ENCODE measurements around the gene FARP2.
"Not testable (repeated sequence)": the region's sequence is repeated elsewhere in the genome, so short reads cannot be mapped to it uniquely, and the experiment has no call there.

The FARP2 gene

GRCh38 chr2:241391892-241392665 lies 36.0 kb downstream of the FARP2 start:
- DNase-seq (ENCODE audit: low read depth), result peak; percentile 34

GRCh38 chr2:241392753-241393152 lies 36.7 kb downstream of the FARP2 start:
- DNase-seq (ENCODE audit: low read depth), result not testable (repeated sequence)
- peaks cover 11% of the 10 kb centered on the region for H3K36me3 ChIP-seq (ENCODE audit: control insufficient read depth, insufficient read depth, low read length, severe bottlenecking)

More at GRCh38 chr2:241391892-241392665, 36.0 kb downstream of the FARP2 start:
- no peaks in the 10 kb centered on the region for H3K9me3 ChIP-seq (ENCODE audit: control insufficient read depth, low read length)
- no peaks in the 10 kb centered on the region for H3K4me1 ChIP-seq (ENCODE audit: control insufficient read depth, insufficient read depth, low read length)
- H3K36me3 ChIP-seq (ENCODE audit: control insufficient read depth, insufficient read depth, low read length, severe bottlenecking), result peaks cover 11% of the 10 kb centered on the region
- H3K27me3 ChIP-seq (replicated peaks; ENCODE audit: control insufficient read depth, insufficient read depth, low read length), result no peaks in the 10 kb centered on the region
- H3K9ac ChIP-seq (ENCODE audit: low read length), result no peak overlapping the region
- no peak overlapping the region for H3K4me3 ChIP-seq (ENCODE audit: low read length)

GRCh38 chr2:241393524-241394196 lies 37.6 kb downstream of the FARP2 start:
- no peak for DNase-seq (ENCODE audit: low read depth)
- Histone ChIP-seq H3K4me3 (ENCODE audit: low read length) (no peak overlapping the region), H3K9ac (ENCODE audit: low read length) (no peak overlapping the region), H3K4me1 (ENCODE audit: control insufficient read depth, insufficient read depth, low read length) (no peaks in the 10 kb centered on the region), H3K9me3 (ENCODE audit: control insufficient read depth, low read length) (no peaks in the 10 kb centered on the region), H3K36me3 (ENCODE audit: control insufficient read depth, insufficient read depth, low read length, severe bottlenecking) (peaks cover 11% of the 10 kb centered on the region), H3K27me3 (replicated peaks; ENCODE audit: control insufficient read depth, insufficient read depth, low read length) (no peaks in the 10 kb centered on the region)

More at GRCh38 chr2:241392753-241393152, 36.7 kb downstream of the FARP2 start:
- H3K27me3 ChIP-seq (replicated peaks; ENCODE audit: control insufficient read depth, insufficient read depth, low read length); H3K4me3 ChIP-seq (ENCODE audit: low read length); H3K4me1 ChIP-seq (ENCODE audit: control insufficient read depth, insufficient read depth, low read length); H3K9ac ChIP-seq (ENCODE audit: low read length); H3K9me3 ChIP-seq (ENCODE audit: control insufficient read depth, low read length): not testable (repeated sequence)

GRCh38 chr2:241396809-241397208 lies 40.7 kb downstream of the FARP2 start:
- H3K4me3 ChIP-seq (ENCODE audit: low read length); H3K27me3 ChIP-seq (replicated peaks; ENCODE audit: control insufficient read depth, insufficient read depth, low read length); H3K9me3 ChIP-seq (ENCODE audit: control insufficient read depth, low read length); H3K4me1 ChIP-seq (ENCODE audit: control insufficient read depth, insufficient read depth, low read length); H3K9ac ChIP-seq (ENCODE audit: low read length); DNase-seq (ENCODE audit: low read depth): not testable (repeated sequence)
- H3K36me3 ChIP-seq (ENCODE audit: control insufficient read depth, insufficient read depth, low read length, severe bottlenecking), result peaks cover 11% of the 10 kb centered on the region

GRCh38 chr2:241399941-241400922 lies 44.1 kb downstream of the FARP2 start:
- DNase-seq (ENCODE audit: low read depth), result no peak
- Histone ChIP-seq H3K4me1 (ENCODE audit: control insufficient read depth, insufficient read depth, low read length) (no peaks in the 10 kb centered on the region), H3K4me3 (ENCODE audit: low read length) (no peak overlapping the region), H3K9me3 (ENCODE audit: control insufficient read depth, low read length) (no peaks in the 10 kb centered on the region), H3K36me3 (ENCODE audit: control insufficient read depth, insufficient read depth, low read length, severe bottlenecking) (peaks cover 9% of the 10 kb centered on the region), H3K27me3 (replicated peaks; ENCODE audit: control insufficient read depth, insufficient read depth, low read length) (no peaks in the 10 kb centered on the region), H3K9ac (ENCODE audit: low read length) (no peak overlapping the region)

GRCh38 chr2:241408849-241409248 lies 52.8 kb downstream of the FARP2 start:
- H3K9ac ChIP-seq (ENCODE audit: low read length), result no peak overlapping the region
- peaks cover 25% of the 10 kb centered on the region for H3K4me1 ChIP-seq (ENCODE audit: control insufficient read depth, insufficient read depth, low read length)
- peaks cover 34% of the 10 kb centered on the region for H3K36me3 ChIP-seq (ENCODE audit: control insufficient read depth, insufficient read depth, low read length, severe bottlenecking)
- no peaks in the 10 kb centered on the region for H3K27me3 ChIP-seq (replicated peaks; ENCODE audit: control insufficient read depth, insufficient read depth, low read length)
- H3K4me3 ChIP-seq (ENCODE audit: low read length), result no peak overlapping the region
- no peaks in the 10 kb centered on the region for H3K9me3 ChIP-seq (ENCODE audit: control insufficient read depth, low read length)
- DNase-seq (ENCODE audit: low read depth), result no peak

- no peak overlapping the region for H3K4me3 ChIP-seq (ENCODE audit: low read length)
- no peaks in the 10 kb centered on the region for H3K9me3 ChIP-seq (ENCODE audit: control insufficient read depth, low read length)
- H3K4me1 ChIP-seq (ENCODE audit: control insufficient read depth, insufficient read depth, low read length), result peaks cover 25% of the 10 kb centered on the region
- no peak for DNase-seq (ENCODE audit: low read depth)
- no peaks in the 10 kb centered on the region for H3K27me3 ChIP-seq (replicated peaks; ENCODE audit: control insufficient read depth, insufficient read depth, low read length)
- H3K9ac ChIP-seq (ENCODE audit: low read length), result no peak overlapping the region
- peaks cover 51% of the 10 kb centered on the region for H3K36me3 ChIP-seq (ENCODE audit: control insufficient read depth, insufficient read depth, low read length, severe bottlenecking)
These were observed 54.7 kb downstream of the FARP2 start for GRCh38 chr2:241410739-241411176.

- H3K36me3 ChIP-seq (ENCODE audit: control insufficient read depth, insufficient read depth, low read length, severe bottlenecking), result peaks cover 61% of the 10 kb centered on the region
- H3K27me3 ChIP-seq (replicated peaks; ENCODE audit: control insufficient read depth, insufficient read depth, low read length), result no peaks in the 10 kb centered on the region
- peak overlapping the region; percentile 8 for H3K4me3 ChIP-seq (ENCODE audit: low read length)
- H3K9me3 ChIP-seq (ENCODE audit: control insufficient read depth, low read length), result no peaks in the 10 kb centered on the region
- peak; percentile 69 for DNase-seq (ENCODE audit: low read depth)
- H3K4me1 ChIP-seq (ENCODE audit: control insufficient read depth, insufficient read depth, low read length), result peaks cover 25% of the 10 kb centered on the region
- no peak overlapping the region for H3K9ac ChIP-seq (ENCODE audit: low read length)
These were observed 56.1 kb downstream of the FARP2 start for GRCh38 chr2:241412144-241412543.

GRCh38 chr2:241413501-241413900 lies 57.4 kb downstream of the FARP2 start:
- not testable (repeated sequence) for H3K4me3 ChIP-seq (ENCODE audit: low read length); H3K27me3 ChIP-seq (replicated peaks; ENCODE audit: control insufficient read depth, insufficient read depth, low read length); DNase-seq (ENCODE audit: low read depth); H3K9me3 ChIP-seq (ENCODE audit: control insufficient read depth, low read length); H3K9ac ChIP-seq (ENCODE audit: low read length)
- H3K36me3 ChIP-seq (ENCODE audit: control insufficient read depth, insufficient read depth, low read length, severe bottlenecking), result peaks cover 63% of the 10 kb centered on the region
- H3K4me1 ChIP-seq (ENCODE audit: control insufficient read depth, insufficient read depth, low read length), result peaks cover 25% of the 10 kb centered on the region

- no peak for DNase-seq (ENCODE audit: low read depth)
- peaks cover 68% of the 10 kb centered on the region for H3K36me3 ChIP-seq (ENCODE audit: control insufficient read depth, insufficient read depth, low read length, severe bottlenecking)
These were observed 58.0 kb downstream of the FARP2 start for GRCh38 chr2:241413929-241414580.

More at GRCh38 chr2:241413929-241414580, 58.0 kb downstream of the FARP2 start:
- no peak overlapping the region for H3K4me3 ChIP-seq (ENCODE audit: low read length)
- H3K4me1 ChIP-seq (ENCODE audit: control insufficient read depth, insufficient read depth, low read length), result peaks cover 25% of the 10 kb centered on the region
- no peaks in the 10 kb centered on the region for H3K9me3 ChIP-seq (ENCODE audit: control insufficient read depth, low read length)
- no peaks in the 10 kb centered on the region for H3K27me3 ChIP-seq (replicated peaks; ENCODE audit: control insufficient read depth, insufficient read depth, low read length)
- H3K9ac ChIP-seq (ENCODE audit: low read length), result no peak overlapping the region

Measured in adipocyte (in vitro differentiated cells).